ENCODE data around the gene RFPL3.
"Not testable (repeated sequence)": the region's sequence is repeated elsewhere in the genome, so short reads cannot be mapped to it uniquely, and the experiment has no call there.

The RFPL3 gene

DNA sequence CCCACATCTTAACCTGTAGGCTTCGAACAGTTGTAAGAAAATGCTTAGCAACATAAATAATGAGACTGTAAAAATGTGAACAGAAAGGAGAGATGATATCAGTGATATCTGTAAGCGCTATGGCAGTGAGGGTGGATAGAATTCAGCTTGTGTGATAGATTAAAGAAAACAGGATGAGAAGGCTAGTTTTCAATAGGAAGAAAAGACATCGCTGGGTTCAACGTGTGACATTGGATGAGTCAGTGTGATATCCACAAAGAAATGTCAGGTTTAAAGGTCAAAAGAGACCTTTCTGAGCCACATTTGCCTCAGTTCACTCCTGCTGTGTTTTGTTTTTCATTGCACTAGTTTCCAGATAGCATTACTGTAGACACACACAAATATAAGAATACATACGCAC is 13.7 kb upstream of the RFPL3 start:
- Histone ChIP-seq H3K36me3 (ENCODE audit: control insufficient read depth in 2 of 2, insufficient read depth in 1 of 2, low read length in 2 of 2) (no peaks in the 10 kb centered on the region), H3K27ac (ENCODE audit: extremely low read depth, low read depth, low read length) (no peak overlapping the region), H3K9me3 (ENCODE audit: control insufficient read depth, insufficient read depth, low read depth, low read length) (no peaks in the 10 kb centered on the region), H3K4me3 (ENCODE audit: low read depth, low read length) (no peak overlapping the region), H3K4me1 (ENCODE audit: control insufficient read depth, insufficient read depth, low read length) (no peaks in the 10 kb centered on the region)
- POLR2A ChIA-PET: no interaction called here
- no peak for TF ChIP-seq PRDM2 (tag by site-specific recombination; IDR thresholded peaks at IDR 0.05; ENCODE audit: borderline replicate concordance)
- TF ChIP-seq ZNF624 (tag by site-specific recombination; IDR thresholded peaks at IDR 0.05): no peak
- CTCF ChIA-PET: no interaction called here

DNA sequence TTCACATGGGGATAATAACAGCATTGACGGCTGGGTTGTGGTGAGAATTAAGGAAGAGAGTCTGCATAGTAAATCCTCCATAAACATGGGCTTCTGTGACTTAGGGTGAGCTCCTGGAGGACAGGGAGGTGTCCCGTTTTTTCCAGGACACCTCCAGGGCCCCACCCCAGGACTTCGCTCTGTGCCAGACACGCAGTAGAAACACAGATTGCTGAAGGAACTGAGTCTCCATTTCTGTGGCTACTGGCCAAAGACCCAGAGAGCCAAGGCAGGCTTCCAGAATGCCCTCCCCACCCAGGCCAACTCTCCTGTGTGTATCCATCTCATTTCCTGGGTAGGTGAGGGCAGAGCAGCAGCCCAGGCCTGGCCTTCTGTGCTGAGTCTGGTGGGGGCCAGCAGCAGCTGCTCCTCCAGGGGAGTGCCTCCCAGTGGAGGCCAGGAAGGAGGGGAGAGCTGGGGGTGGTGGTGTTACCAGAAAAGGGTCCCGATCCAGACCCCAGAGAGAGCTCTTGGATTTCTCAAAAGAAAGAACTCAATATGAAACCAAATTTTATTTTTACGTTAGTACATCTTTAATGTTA is 9.5 kb upstream of the RFPL3 start:
- CTCF ChIA-PET: interaction anchor here (0.6 kb wide), 1 partner anchor 1023 kb away, joined by 3 read pairs; no protein-coding TSS in a partner anchor
- Histone ChIP-seq H3K27ac (ENCODE audit: extremely low read depth, low read depth, low read length) (no peak overlapping the region), H3K4me3 (ENCODE audit: low read depth, low read length) (no peak overlapping the region), H3K36me3 (ENCODE audit: control insufficient read depth in 2 of 2, insufficient read depth in 1 of 2, low read length in 2 of 2) (no peaks in the 10 kb centered on the region), H3K9me3 (ENCODE audit: control insufficient read depth, insufficient read depth, low read depth, low read length) (no peaks in the 10 kb centered on the region), H3K4me1 (ENCODE audit: control insufficient read depth, insufficient read depth, low read length) (no peaks in the 10 kb centered on the region)
- TF ChIP-seq KLF7 (tag by site-specific recombination; IDR thresholded peaks at IDR 0.05; ENCODE audit: borderline replicate concordance) (no peak), ZNF585B (tag by site-specific recombination; IDR thresholded peaks at IDR 0.05) (no peak), SETDB1 (IDR thresholded peaks at IDR 0.05; ENCODE audit: insufficient read length, low read length) (no peak), ZNF341 (tag by site-specific recombination; IDR thresholded peaks at IDR 0.05; ENCODE audit: low read depth) (no peak), PRDM2 (tag by site-specific recombination; IDR thresholded peaks at IDR 0.05; ENCODE audit: borderline replicate concordance) (no peak)
- POLR2A ChIA-PET: no interaction called here

DNA sequence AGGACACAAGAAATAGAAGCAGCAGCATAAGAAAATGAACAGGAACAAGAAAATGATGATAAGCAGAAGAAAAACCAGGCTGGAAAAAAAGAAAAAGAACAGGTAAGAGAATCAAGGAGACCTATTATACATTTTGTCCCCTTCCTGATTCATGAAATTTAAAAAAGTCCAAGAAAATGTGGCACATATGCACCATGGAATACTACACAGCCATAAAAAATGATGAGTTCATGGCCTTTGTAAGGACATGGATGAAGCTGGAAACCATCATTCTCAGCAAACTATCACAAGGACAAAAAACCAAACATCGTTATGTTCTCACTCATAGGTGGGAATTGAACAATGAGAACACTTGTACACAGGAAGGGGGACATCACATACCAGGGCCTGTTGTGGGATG is 5.8 kb upstream of the RFPL3 start:
- POLR2A ChIA-PET: not testable (repeated sequence)

More for the DNA sequence above, 5.8 kb upstream of the RFPL3 start:
- H3K4me1 ChIP-seq (ENCODE audit: control insufficient read depth, insufficient read depth, low read length); H3K4me3 ChIP-seq (ENCODE audit: low read depth, low read length); H3K36me3 ChIP-seq (ENCODE audit: control insufficient read depth in 2 of 2, insufficient read depth in 1 of 2, low read length in 2 of 2); H3K9me3 ChIP-seq (ENCODE audit: control insufficient read depth, insufficient read depth, low read depth, low read length); H3K27ac ChIP-seq (ENCODE audit: extremely low read depth, low read depth, low read length); CTCF ChIA-PET: not testable (repeated sequence)
- TF ChIP-seq ZNF146 (tag by site-specific recombination; IDR thresholded peaks at IDR 0.05): peak; percentile 83
